HEK293 (cell line): ENCODE data around the gene RBM14.

ENCODE experiments used
- CTCF ChIA-PET: fragments of 350-600 bp; formaldehyde crosslinking; extraction: SDS; loops from one replicate; lab custom pipeline; 2021; ENCODE audit warnings: antibody characterized with exemption; lab: Yijun Ruan, JAX
- POLR2A ChIA-PET: fragments of 300-600 bp; formaldehyde crosslinking; extraction: SDS; loops from one replicate; lab custom pipeline; 2020; ENCODE audit warnings: antibody characterized with exemption, inconsistent platforms; lab: Yijun Ruan, JAX
- H3K27ac ChIP-seq: fragments of 200-500 bp; sonication (Bioruptor generic); 2 replicates; pipeline ENCODE4 v1.5.1; 2014; ENCODE audit warnings: low read depth, low read length, control low read depth, inconsistent platforms; ENCODE audit errors: extremely low read depth
- H3K36me3 ChIP-seq, 2 experiments: fragments of 200-500 bp in 1 of 2; sonication (Bioruptor generic) in 1 of 2; 1 replicate in 1 of 2; 2 replicates in 1 of 2; pipeline ENCODE4 v1.5.1; 2014 to 2017; ENCODE audit warnings: inconsistent platforms in 2 of 2, low read length in 2 of 2; ENCODE audit not compliant: control insufficient read depth in 2 of 2, insufficient read depth in 1 of 2
- H3K4me1 ChIP-seq: fragments of 200-500 bp; sonication (Bioruptor generic); 2 replicates; pipeline ENCODE4 v1.5.1; 2014; ENCODE audit warnings: mild to moderate bottlenecking, low read length, inconsistent platforms; ENCODE audit not compliant: control insufficient read depth, insufficient read depth
- H3K4me3 ChIP-seq: 2 replicates; pipeline ENCODE4 v1.5.1; 2011; ENCODE audit warnings: low read depth, mild to moderate bottlenecking, control low read depth, low read length, moderate library complexity
- H3K9me3 ChIP-seq: fragments of 200-500 bp; sonication (Bioruptor generic); 2 replicates; pipeline ENCODE4 v1.5.1; 2014; ENCODE audit warnings: low read depth, low read length, inconsistent platforms; ENCODE audit not compliant: control insufficient read depth, insufficient read depth
- BCL11A ChIP-seq: fragments of 450-650 bp; formaldehyde crosslinking; IDR thresholded peaks from 2 replicates; pipeline ENCODE4 v1.5.1; 2016; ENCODE audit warnings: low read depth, missing biosample characterization, missing genetic modification characterization
- GLI4 ChIP-seq: fragments of 450-650 bp; formaldehyde crosslinking; IDR thresholded peaks from 2 replicates; pipeline ENCODE4 v1.5.1; 2016; ENCODE audit warnings: missing biosample characterization, missing genetic modification characterization
- PBX3 ChIP-seq: sonication (generic); formaldehyde crosslinking; IDR thresholded peaks from 2 replicates; pipeline ENCODE4 v1.8.1; 2022; ENCODE audit warnings: mild to moderate bottlenecking, moderate library complexity, missing genetic modification reagents
- ZBTB17 ChIP-seq: fragments of 450-650 bp; formaldehyde crosslinking; IDR thresholded peaks from 2 replicates; pipeline ENCODE4 v1.5.1; 2016; ENCODE audit warnings: missing biosample characterization, missing genetic modification characterization
- ZBTB7A ChIP-seq: fragments of 450-650 bp; formaldehyde crosslinking; IDR thresholded peaks from 2 replicates; pipeline ENCODE4 v1.5.1; 2016; ENCODE audit warnings: low read depth, missing biosample characterization, missing genetic modification characterization
- ZNF148 ChIP-seq: fragments of 450-650 bp; formaldehyde crosslinking; IDR thresholded peaks from 2 replicates; pipeline ENCODE4 v1.5.0; 2017; ENCODE audit warnings: missing biosample characterization, missing genetic modification characterization, borderline replicate concordance
- ZNF26 ChIP-seq: fragments of 450-650 bp; formaldehyde crosslinking; IDR thresholded peaks from 2 replicates; pipeline ENCODE4 v1.5.1; 2016; ENCODE audit warnings: missing biosample characterization, missing genetic modification characterization
- ZNF341 ChIP-seq: fragments of 450-650 bp; formaldehyde crosslinking; IDR thresholded peaks from 2 replicates; pipeline ENCODE4; 2016; ENCODE audit warnings: low read depth, missing biosample characterization, missing genetic modification characterization
- ZNF350 ChIP-seq: fragments of 450-650 bp; formaldehyde crosslinking; IDR thresholded peaks from 2 replicates; pipeline ENCODE4 v1.5.0; 2017; ENCODE audit warnings: missing biosample characterization, mild to moderate bottlenecking, missing genetic modification characterization
- ZNF416 ChIP-seq: fragments of 450-650 bp; formaldehyde crosslinking; IDR thresholded peaks from 2 replicates; pipeline ENCODE4 v1.5.1; 2016; ENCODE audit warnings: missing biosample characterization, missing genetic modification characterization
- ZNF654 ChIP-seq: fragments of 450-650 bp; formaldehyde crosslinking; IDR thresholded peaks from 2 replicates; pipeline ENCODE4 v1.5.1; 2016; ENCODE audit warnings: low read depth, missing biosample characterization, missing genetic modification characterization
- ZNF701 ChIP-seq: fragments of 450-650 bp; formaldehyde crosslinking; IDR thresholded peaks from 2 replicates; pipeline ENCODE4 v1.5.1; 2016; ENCODE audit warnings: missing biosample characterization, missing genetic modification characterization
- ZSCAN18 ChIP-seq: fragments of 450-650 bp; formaldehyde crosslinking; IDR thresholded peaks from 2 replicates; pipeline ENCODE4 v1.5.1; 2016; ENCODE audit warnings: missing biosample characterization, missing genetic modification characterization
- ZSCAN4 ChIP-seq: fragments of 450-650 bp; formaldehyde crosslinking; IDR thresholded peaks from 2 replicates; pipeline ENCODE4 v1.5.1; 2017; ENCODE audit warnings: missing biosample characterization, missing genetic modification characterization

The RBM14 gene

GRCh38 chr11:66607126-66607834, 9.2 kb upstream of the RBM14 start (continued):
- TF ChIP-seq ZSCAN18 (no peak), ZSCAN4 (no peak), ZNF26 (tag by site-specific recombination) (no peak), ZNF654 (no peak), ZNF148 (tag by site-specific recombination) (no peak), ZBTB17 (tag by site-specific recombination) (no peak), BCL11A (no peak)

- no peak for TF ChIP-seq ZNF416 (tag by site-specific recombination)
- TF ChIP-seq ZNF701 (tag by site-specific recombination): no peak
- no peak for TF ChIP-seq ZNF341 (tag by site-specific recombination)
- no peak for TF ChIP-seq ZNF350 (tag by site-specific recombination)
- TF ChIP-seq ZBTB7A (tag by site-specific recombination): no peak
- TF ChIP-seq PBX3 (CRISPR knock-in tag): no peak
- no peak for TF ChIP-seq GLI4 (tag by site-specific recombination)
- no peak overlapping the region for H3K4me3 ChIP-seq
- ChIA-PET CTCF (interaction anchor here (1.2 to 1.4 kb wide), 2 partner anchors 17 to 30 kb away, joined by 3 to 4 read pairs; partner anchors contain the start of genes CCDC87 and CCS), POLR2A (interaction anchor here (0.6 kb wide), 1 partner anchor 14 kb away, joined by 4 read pairs; no protein-coding TSS in a partner anchor)
- H3K4me1 ChIP-seq: no peaks in the 10 kb centered on the region
- no peaks in the 10 kb centered on the region for H3K9me3 ChIP-seq
- no peak overlapping the region for H3K27ac ChIP-seq
- peaks cover 0 to 22% of the 10 kb centered on the region in 2 experiments; a peak in 1 of 3 replicates for H3K36me3 ChIP-seq
These were observed 6.5 kb upstream of the RBM14 start for GRCh38 chr11:66609721-66610617.
